ENCODE data around the gene GCLC. TPM values are rescaled to one million over a fixed set of nuclear protein-coding genes. Genes with fewer than 3 reads are reported as not detected.

GCLC gene
- total RNA-seq, 1 donor from 2014 or later, result 25.0 TPM

DNA sequence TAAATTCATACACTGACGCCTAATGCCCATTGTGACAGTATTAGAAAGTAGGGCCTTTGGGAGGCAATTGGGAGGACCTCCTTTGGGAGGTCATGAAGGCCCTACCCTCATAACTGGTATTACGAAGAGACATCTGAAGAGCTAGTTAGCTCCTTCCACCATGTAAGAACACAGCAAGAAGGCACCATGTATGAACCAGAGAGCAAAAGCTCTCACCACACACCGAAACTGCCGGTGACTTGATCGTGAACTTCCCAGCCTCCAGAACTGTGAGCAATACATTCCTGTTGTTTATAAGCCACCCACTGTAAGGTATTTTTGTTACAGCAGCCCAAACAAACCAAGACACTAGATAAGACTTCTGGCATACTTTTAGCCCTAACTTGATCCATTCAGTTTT lies 41.8 kb downstream of the GCLC start:
- peaks cover 31% of the 10 kb centered on the region for H3K36me3 Mint-ChIP-seq (ENCODE audit: low read depth)
- intact Hi-C loops (cut with micrococcal nuclease), result no loop called here
- H3K4me3 Mint-ChIP-seq, result no peak overlapping the region
- H3K27me3 Mint-ChIP-seq, result no peaks in the 10 kb centered on the region
- H3K9me3 Mint-ChIP-seq, result no peaks in the 10 kb centered on the region
- peaks cover 2% of the 10 kb centered on the region for H3K4me1 Mint-ChIP-seq
- DNase-seq, result no peak
- H3K27ac Mint-ChIP-seq, result no peak overlapping the region

DNA sequence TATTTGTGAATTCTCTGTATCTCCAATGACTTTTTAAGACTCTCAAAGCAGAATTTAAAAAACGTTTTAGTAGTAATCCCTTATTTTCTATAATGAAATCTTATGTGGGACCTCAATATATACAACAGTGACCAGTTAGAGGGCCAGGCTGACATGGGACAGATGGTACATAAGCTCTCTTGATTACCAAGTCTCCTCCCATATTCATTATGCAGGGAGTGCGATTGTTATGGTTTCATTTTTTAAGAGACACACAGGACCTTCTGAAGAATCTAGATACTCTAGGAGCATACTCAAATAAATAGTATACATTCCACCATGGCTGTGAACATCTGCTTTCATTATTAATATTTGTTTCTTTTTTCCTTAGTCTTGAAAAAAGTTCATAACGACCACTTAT lies 43.5 kb downstream of the GCLC start:
- DNase-seq, result no peak
- H3K4me1 Mint-ChIP-seq, result no peaks in the 10 kb centered on the region
- intact Hi-C loops (cut with micrococcal nuclease), result no loop called here
- no peaks in the 10 kb centered on the region for H3K9me3 Mint-ChIP-seq
- H3K27ac Mint-ChIP-seq, result no peak overlapping the region
- H3K4me3 Mint-ChIP-seq, result no peak overlapping the region
- H3K36me3 Mint-ChIP-seq (ENCODE audit: low read depth), result peaks cover 29% of the 10 kb centered on the region
- no peaks in the 10 kb centered on the region for H3K27me3 Mint-ChIP-seq

DNA sequence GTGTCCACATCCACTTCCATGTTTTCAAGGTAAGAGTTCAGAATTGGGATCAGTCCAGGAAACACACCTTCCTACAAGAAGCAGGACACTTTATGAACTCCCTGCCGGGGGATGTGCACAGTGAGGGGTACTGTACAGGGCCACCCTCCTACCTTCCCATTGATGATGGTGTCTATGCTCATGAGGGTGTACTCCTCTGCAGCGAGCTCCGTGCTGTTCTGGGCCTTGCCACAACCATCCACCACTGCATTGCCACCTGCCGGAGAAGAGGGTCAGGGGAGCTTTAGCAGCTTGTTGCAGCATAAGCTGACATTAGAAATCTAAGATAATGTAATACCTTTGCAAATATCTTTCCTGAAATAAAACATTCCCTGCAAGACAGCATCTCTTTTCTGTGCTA lies 44.8 kb downstream of the GCLC start:
- Mint-ChIP-seq H3K27me3 (no peaks in the 10 kb centered on the region), H3K36me3 (ENCODE audit: low read depth) (peaks cover 19% of the 10 kb centered on the region), H3K9me3 (no peaks in the 10 kb centered on the region), H3K4me3 (no peak overlapping the region), H3K4me1 (no peaks in the 10 kb centered on the region), H3K27ac (no peak overlapping the region)
- no peak for DNase-seq
- intact Hi-C loops (cut with micrococcal nuclease), result no loop called here

DNA sequence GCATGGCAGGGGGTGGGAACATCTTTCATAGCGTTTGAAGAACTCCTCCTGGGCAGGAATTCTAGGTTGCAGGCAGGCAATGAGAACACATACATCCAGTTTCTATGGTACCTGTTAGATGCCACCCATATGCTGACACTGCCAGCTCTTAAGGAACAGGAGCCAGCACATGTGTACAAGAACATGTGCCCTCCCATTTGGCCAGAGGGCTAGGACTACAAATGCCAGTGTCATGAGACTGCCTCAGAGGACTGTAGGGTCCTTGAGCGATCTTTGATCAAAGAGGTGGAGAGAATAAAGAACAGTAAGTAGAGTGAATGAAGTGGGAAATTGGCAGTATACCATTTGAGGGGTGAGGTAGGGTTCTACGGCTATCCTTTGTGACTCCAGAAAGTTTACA lies 45.8 kb downstream of the GCLC start:
- H3K36me3 Mint-ChIP-seq (ENCODE audit: low read depth), result peaks cover 14% of the 10 kb centered on the region
- H3K9me3 Mint-ChIP-seq, result no peaks in the 10 kb centered on the region
- no peaks in the 10 kb centered on the region for H3K4me1 Mint-ChIP-seq
- DNase-seq, result no peak
- H3K4me3 Mint-ChIP-seq, result no peak overlapping the region
- intact Hi-C loops (cut with micrococcal nuclease), result no loop called here
- H3K27ac Mint-ChIP-seq, result no peak overlapping the region
- no peaks in the 10 kb centered on the region for H3K27me3 Mint-ChIP-seq

DNA sequence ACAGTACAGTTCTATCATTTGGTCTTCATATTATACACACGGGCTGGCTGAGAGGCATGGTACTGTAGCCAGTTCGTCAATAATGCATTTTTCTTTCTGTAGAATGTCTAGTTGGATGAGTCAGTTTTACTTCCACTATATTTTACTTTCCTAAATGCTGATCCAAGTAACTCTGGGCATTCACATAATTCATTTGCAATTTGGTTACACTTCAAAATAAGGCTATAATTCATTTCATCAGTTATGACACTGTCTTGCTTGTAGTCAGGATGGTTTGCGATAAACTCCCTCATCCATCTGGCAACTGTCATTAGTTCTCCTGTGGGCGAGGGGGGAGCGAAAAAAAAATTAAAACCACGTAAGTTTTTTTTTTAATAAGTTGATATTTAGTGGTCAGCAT lies 46.3 kb downstream of the GCLC start:
- Mint-ChIP-seq H3K27me3 (peaks cover 2% of the 10 kb centered on the region), H3K9me3 (no peaks in the 10 kb centered on the region), H3K4me3 (no peak overlapping the region), H3K27ac (no peak overlapping the region), H3K4me1 (no peaks in the 10 kb centered on the region), H3K36me3 (ENCODE audit: low read depth) (peaks cover 14% of the 10 kb centered on the region)
- intact Hi-C loops (cut with micrococcal nuclease), result no loop called here
- no peak for DNase-seq

DNA sequence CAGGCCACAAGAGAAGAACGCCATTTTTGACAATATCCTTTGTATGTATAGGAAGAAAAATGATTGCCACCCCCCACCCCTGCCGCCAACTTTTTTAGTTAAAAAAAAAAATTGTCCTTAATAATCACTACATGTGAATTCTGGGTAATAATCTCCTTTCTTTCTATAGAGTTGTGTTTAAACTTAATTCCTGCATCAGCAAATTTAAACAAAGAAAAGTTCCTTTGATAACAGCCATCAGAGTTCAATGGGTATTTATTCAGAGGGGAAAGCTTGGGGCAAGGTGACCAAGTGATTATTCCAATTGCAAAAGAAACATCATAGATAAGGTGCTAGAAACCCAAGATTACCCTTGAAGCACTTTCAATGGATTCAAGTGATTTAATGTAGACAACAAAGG lies 47.0 kb downstream of the GCLC start:
- Mint-ChIP-seq H3K4me3 (no peak overlapping the region), H3K27ac (no peak overlapping the region), H3K4me1 (peaks cover 5% of the 10 kb centered on the region), H3K36me3 (ENCODE audit: low read depth) (peaks cover 12% of the 10 kb centered on the region), H3K9me3 (no peaks in the 10 kb centered on the region), H3K27me3 (peaks cover 4% of the 10 kb centered on the region)
- intact Hi-C loops (cut with micrococcal nuclease), result no loop called here
- DNase-seq, result no peak

DNA sequence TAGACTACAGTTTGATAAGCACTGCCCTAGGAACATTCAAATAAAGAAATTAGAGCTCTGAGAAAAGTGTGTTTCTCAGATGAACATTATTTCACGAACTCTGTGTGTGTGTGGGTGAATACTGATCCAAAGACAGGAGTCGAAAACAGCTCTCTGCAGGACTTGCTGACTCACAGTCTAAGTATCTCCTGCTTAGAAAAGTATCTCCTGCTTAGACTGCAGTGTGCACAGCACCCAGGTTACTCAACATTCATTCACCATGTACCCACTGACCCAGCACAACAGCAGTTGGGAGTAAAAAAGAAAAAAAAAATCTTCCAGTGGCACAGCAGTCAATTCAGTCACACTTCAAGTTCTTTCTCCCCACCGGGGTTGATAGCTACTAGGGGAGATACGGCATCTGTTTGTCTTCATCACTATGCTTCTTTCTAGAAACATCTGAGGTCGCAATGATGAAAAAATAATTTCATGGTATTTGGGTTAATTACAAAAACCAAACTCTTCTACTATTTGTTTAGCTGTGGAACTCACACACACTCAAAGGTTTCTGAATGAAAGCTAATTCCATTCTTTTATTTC lies 48.0 kb downstream of the GCLC start:
- H3K27ac Mint-ChIP-seq, result no peak overlapping the region
- peak; percentile 48 for DNase-seq
- no peaks in the 10 kb centered on the region for H3K9me3 Mint-ChIP-seq
- H3K36me3 Mint-ChIP-seq (ENCODE audit: low read depth), result peaks cover 12% of the 10 kb centered on the region
- no peak overlapping the region for H3K4me3 Mint-ChIP-seq
- intact Hi-C loops (cut with micrococcal nuclease), result no loop called here
- H3K27me3 Mint-ChIP-seq, result peaks cover 7% of the 10 kb centered on the region
- H3K4me1 Mint-ChIP-seq, result peaks cover 7% of the 10 kb centered on the region

DNA sequence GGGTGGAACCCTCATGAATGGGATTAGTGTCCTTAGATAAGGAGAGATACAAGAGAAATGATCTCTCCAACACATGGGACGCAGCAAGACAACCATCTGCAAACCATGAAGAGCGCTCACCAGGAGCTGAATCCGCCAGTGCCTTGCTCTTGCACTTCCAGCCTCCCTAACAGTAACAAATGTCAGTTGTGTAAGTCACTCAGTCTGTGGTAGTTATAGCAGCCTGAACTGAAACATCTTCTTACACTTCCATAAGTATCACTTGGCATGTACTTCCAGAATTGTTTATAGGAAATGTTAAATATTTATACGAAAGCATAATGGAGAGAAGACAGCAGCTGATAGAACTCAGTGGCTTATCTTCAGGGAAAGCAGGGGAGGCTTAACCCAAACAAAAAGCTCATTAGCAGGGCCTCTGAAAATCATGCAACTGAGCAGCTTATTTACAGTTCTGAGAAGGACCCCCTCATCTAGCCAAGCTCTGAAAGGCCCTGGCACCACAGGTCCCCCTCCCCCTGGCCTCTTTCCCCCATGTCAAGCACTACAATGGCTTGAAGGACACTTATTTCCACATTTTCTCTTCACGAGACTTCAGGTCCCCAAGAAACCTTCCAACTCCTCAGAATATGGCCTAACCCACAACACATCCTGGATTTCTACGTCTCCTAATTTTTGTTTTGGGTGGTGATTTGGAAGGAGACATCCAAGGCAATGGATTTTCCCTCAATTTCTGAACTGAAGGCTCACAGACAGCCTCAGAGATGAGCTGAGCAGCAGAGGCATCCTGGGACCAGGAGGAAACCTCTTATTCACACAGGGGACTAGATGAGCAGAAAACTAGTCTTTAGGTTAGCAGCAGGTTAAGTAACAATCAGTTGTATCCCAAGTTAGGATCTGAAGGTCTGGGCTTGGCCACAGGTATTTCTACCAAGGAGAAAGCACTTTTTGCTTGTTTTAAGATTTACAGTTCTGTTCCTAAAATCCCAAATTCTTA lies 49.1 kb downstream of the GCLC start:
- peaks cover 12% of the 10 kb centered on the region for H3K36me3 Mint-ChIP-seq (ENCODE audit: low read depth)
- peaks cover 13% of the 10 kb centered on the region for H3K27me3 Mint-ChIP-seq
- H3K27ac Mint-ChIP-seq, result no peak overlapping the region

DNA sequence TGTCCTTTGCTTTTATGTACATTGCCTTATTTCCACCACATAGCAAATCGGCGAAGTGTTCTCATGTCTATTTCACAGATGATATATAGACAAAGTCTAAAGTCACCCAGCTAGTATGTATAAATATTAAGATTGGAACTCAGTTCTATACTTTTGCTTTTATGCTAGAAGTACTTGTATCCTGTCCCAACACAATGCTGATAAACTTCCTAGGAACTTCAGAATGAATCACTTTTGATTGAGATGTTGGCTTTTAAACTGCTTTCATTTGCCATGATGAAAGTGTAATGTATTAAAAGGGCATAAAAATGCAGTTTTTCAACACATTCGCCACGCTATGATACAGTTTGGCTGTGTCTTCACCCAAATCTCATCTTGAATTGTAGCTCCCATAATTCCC lies 50.8 kb downstream of the GCLC start:
- DNase-seq, result no peak
- peaks cover 17% of the 10 kb centered on the region for H3K27me3 Mint-ChIP-seq
- no peak overlapping the region for H3K27ac Mint-ChIP-seq
- no peak overlapping the region for H3K4me3 Mint-ChIP-seq
- H3K36me3 Mint-ChIP-seq (ENCODE audit: low read depth), result peaks cover 12% of the 10 kb centered on the region
- intact Hi-C loops (cut with micrococcal nuclease), result loop anchor here (5.0 kb wide), 1 partner anchor 512 kb away; no protein-coding TSS in a partner anchor
- H3K9me3 Mint-ChIP-seq, result no peaks in the 10 kb centered on the region
- peaks cover 7% of the 10 kb centered on the region for H3K4me1 Mint-ChIP-seq

More for the DNA sequence above, 49.1 kb downstream of the GCLC start:
- DNase-seq, result no peak
- peaks cover 7% of the 10 kb centered on the region for H3K4me1 Mint-ChIP-seq
- no peaks in the 10 kb centered on the region for H3K9me3 Mint-ChIP-seq
- intact Hi-C loops (cut with micrococcal nuclease), result no loop called here
- H3K4me3 Mint-ChIP-seq, result no peak overlapping the region

DNA sequence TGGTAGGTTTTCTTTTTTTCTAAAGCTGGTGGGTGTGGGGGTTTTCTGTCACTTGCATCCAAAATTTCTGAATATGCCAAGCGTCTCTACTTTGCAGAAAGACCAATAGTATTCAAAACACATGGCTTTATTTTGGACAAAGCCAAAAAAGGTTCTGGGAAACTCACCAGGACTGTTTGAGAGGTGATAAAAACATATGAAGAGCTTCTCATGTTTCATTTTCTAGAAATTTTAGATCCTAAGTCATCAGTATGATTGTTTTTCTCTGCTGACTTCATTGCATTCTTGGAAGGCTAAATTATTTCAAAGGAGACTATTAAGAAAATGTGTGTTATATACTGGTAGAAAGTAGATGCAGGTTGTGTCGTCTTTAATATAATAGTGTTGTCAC lies 51.3 kb downstream of the GCLC start:
- Mint-ChIP-seq H3K4me3 (no peak overlapping the region), H3K27me3 (peaks cover 20% of the 10 kb centered on the region), H3K4me1 (peaks cover 7% of the 10 kb centered on the region), H3K9me3 (no peaks in the 10 kb centered on the region), H3K36me3 (ENCODE audit: low read depth) (peaks cover 9% of the 10 kb centered on the region), H3K27ac (peak overlapping the region; percentile 66)
- intact Hi-C loops (cut with micrococcal nuclease), result loop anchor here (1.0 to 5.0 kb wide), 5 partner anchors 50 to 511 kb away; no protein-coding TSS in a partner anchor
- no peak for DNase-seq

DNA sequence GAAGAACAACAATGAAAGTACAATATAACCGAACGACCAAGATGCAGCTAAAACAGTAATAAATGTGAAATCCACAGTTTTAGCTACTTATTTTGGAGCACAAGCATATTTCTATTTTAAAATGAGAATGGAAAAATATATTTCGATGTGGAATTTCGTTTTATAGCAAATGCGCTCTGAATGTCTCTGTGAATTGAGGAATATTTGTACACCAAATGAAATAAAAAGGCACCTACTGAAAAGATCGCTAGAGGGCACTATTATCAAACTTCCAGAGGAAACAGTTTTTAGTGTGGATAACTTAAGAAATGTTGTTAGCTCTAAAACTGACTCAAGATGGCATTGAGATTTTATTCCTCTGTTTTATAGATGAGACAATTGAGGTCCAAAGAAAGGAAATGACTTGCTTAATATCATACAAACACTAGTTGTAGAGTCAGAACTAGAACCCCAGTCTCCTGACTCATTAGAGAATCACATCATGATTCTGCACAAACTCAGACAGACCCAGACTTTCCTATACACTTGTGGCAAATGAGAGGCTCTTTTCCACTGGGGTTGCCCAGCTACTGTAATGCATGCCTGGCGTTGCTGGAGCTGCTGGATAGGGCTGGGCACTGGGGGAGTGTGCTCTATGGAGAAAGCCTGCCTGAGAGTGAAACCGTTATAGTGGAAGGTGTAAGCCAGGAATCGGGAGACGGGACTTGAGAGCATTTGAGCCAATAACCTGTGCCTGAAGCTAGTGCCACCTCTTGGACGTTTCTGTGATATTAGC lies 51.9 kb downstream of the GCLC start:
- intact Hi-C loops (cut with micrococcal nuclease), result loop anchor here (1.0 to 5.0 kb wide), 5 partner anchors 50 to 511 kb away; no protein-coding TSS in a partner anchor
- Mint-ChIP-seq H3K4me3 (no peak overlapping the region), H3K9me3 (no peaks in the 10 kb centered on the region), H3K4me1 (peaks cover 7% of the 10 kb centered on the region), H3K27ac (peak overlapping the region; percentile 66), H3K36me3 (ENCODE audit: low read depth) (peaks cover 3% of the 10 kb centered on the region), H3K27me3 (peaks cover 21% of the 10 kb centered on the region)
- peak; percentile 69 for DNase-seq

DNA sequence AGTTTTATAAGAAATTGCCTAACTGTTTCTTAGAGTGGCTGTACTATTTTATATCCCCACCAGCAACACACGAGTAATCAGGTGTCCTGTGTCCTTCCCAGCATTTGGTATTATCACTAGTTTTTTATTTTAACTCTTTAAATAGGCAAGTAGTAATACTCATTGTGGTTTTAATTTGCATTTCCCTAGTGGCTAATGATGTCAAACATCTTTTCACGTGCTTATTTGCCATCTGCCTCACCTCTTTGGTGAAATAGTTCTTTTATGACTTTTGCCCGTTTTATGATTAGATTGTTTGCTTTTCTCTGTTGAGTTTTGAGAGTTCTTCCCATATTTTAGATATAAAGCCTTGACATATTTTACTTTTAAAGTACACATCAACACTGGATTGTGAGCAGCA lies 57.8 kb downstream of the GCLC start:
- H3K4me1 Mint-ChIP-seq, result peaks cover 7% of the 10 kb centered on the region
- intact Hi-C loops (cut with micrococcal nuclease), result loop anchor here (10.0 kb wide), 2 partner anchors 672 to 762 kb away; no protein-coding TSS in a partner anchor
- H3K27ac Mint-ChIP-seq, result no peak overlapping the region
- H3K4me3 Mint-ChIP-seq, result no peak overlapping the region
- H3K27me3 Mint-ChIP-seq, result peaks cover 38% of the 10 kb centered on the region
- H3K9me3 Mint-ChIP-seq, result no peaks in the 10 kb centered on the region
- no peak for DNase-seq
- no peaks in the 10 kb centered on the region for H3K36me3 Mint-ChIP-seq (ENCODE audit: low read depth)

DNA sequence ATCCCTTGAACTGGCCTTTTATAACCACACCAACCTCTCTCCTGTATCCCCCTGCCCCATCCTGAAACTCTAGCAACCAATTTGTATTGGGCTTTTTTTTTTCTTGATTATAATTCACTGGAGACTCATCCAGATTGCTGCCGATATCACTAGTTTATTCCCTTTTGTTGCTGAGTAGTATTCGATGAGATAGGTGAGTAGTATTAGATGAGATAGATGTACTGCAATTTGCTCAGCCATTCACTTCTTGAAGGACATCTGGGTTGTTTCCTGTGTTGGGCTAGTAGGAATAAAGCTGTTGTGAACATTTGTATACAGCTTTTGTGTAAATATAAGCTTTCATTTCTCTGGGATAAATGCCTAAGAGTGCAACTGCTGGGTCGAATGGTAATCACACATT lies 58.2 kb downstream of the GCLC start:
- intact Hi-C loops (cut with micrococcal nuclease), result loop anchor here (10.0 kb wide), 2 partner anchors 672 to 762 kb away; no protein-coding TSS in a partner anchor
- no peak overlapping the region for H3K4me3 Mint-ChIP-seq
- H3K9me3 Mint-ChIP-seq, result no peaks in the 10 kb centered on the region
- H3K4me1 Mint-ChIP-seq, result peaks cover 8% of the 10 kb centered on the region
- DNase-seq, result no peak
- H3K27me3 Mint-ChIP-seq, result peaks cover 37% of the 10 kb centered on the region
- H3K36me3 Mint-ChIP-seq (ENCODE audit: low read depth), result no peaks in the 10 kb centered on the region
- no peak overlapping the region for H3K27ac Mint-ChIP-seq

All from activated CD4-positive, alpha-beta T cell treated with anti-CD3 and anti-CD28 coated beads, Interleukin-2, amount 10 ng/mL, durations not matched to agents 24 days and 14 days (primary cell).